Mesothelial cell of epicardium (in vitro differentiated cells): ENCODE measurements around the gene HEATR5A. TPM values are rescaled to one million over a fixed set of nuclear protein-coding genes. Genes with fewer than 3 reads are reported as not detected.

Experiments
- DNase-seq, 2 experiments: peaks; one replicate each; pipeline ENCODE4 v3.0.0; 2021; ENCODE audit warnings: low spot score in 2 of 2; ENCODE audit not compliant: unreplicated experiment in 2 of 2
- H3K27ac Mint-ChIP-seq: 2 replicates; pipeline ENCODE4 v1.8.0; 2021; ENCODE audit warnings: mixed read lengths
- H3K27me3 Mint-ChIP-seq: 2 replicates; pipeline ENCODE4 v1.8.0; 2021; ENCODE audit warnings: low read depth, mixed read lengths
- H3K36me3 Mint-ChIP-seq: 2 replicates; pipeline ENCODE4 v1.8.0; 2021; ENCODE audit warnings: mixed read lengths
- H3K4me1 Mint-ChIP-seq: 2 replicates; pipeline ENCODE4 v1.8.0; 2021; ENCODE audit warnings: mixed read lengths
- H3K4me3 Mint-ChIP-seq: 2 replicates; pipeline ENCODE4 v1.8.0; 2021; ENCODE audit warnings: mild to moderate bottlenecking, moderate library complexity, mixed read lengths
- H3K9me3 Mint-ChIP-seq: 2 replicates; pipeline ENCODE4 v1.8.0; 2021; ENCODE audit warnings: mixed read lengths
- total RNA-seq: library from RNA; stranded (reverse); gene quantifications from 3 replicates; pipeline ENCODE4 v1.2.1, GENCODE V29; 2021
- TF ChIP-seq, protein P1 (sequence below): fragments of 200-600 bp; sonication (generic); IDR thresholded peaks from one replicate; pipeline ENCODE4 v1.5.0; 2021; ENCODE audit warnings: antibody characterized with exemption; ENCODE audit not compliant: unreplicated experiment

HEATR5A gene
- total RNA-seq, 1 donor from 2014 or later: 21.5 TPM

DNA sequence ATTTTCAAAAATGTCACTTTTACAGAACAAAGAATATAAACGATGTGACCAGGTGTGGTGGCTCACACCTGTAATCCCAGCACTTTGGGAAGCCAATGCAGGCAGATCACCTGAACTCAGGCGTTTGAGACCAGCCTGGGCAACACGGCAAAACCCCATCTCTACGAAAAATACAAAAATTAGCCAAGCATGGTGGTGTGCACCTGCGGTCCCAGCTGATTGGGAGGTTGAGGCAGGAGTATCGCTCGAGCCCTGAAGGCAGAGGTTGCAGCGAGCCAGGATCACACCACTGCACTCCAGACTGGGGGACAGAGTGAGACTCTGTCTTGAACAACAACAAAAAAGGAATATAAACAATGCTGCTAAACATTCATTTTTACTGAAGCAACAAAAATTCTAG, 15.2 kb downstream of the HEATR5A start:
- no peak overlapping the region for H3K27ac Mint-ChIP-seq
- H3K36me3 Mint-ChIP-seq: peaks cover 4% of the 10 kb centered on the region

DNA sequence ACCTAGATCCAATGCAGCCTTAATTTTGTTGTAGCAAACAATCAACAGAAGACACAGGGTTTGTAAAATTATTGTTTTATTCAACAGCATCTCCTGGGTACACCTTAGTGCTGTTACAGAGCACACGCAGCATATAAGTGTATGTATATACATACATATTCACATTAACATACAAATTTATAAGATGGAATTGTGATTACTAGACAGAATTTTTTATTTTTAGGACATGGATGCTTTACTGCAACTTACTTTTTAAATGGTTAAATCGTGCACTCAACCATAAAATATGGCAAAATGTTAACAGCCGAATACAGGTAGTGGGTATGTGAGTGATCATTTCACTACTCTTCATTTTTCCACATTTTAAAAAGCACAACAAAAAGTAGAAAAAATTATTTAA, 16.6 kb downstream of the HEATR5A start:
- peaks cover 5% of the 10 kb centered on the region for H3K36me3 Mint-ChIP-seq
- no peak overlapping the region for H3K4me3 Mint-ChIP-seq
- H3K27me3 Mint-ChIP-seq: no peaks in the 10 kb centered on the region
- no peak overlapping the region for H3K27ac Mint-ChIP-seq
- DNase-seq: no peak
- no peaks in the 10 kb centered on the region for H3K9me3 Mint-ChIP-seq
- peaks cover 6% of the 10 kb centered on the region for H3K4me1 Mint-ChIP-seq
- TF ChIP-seq, protein P1, sequence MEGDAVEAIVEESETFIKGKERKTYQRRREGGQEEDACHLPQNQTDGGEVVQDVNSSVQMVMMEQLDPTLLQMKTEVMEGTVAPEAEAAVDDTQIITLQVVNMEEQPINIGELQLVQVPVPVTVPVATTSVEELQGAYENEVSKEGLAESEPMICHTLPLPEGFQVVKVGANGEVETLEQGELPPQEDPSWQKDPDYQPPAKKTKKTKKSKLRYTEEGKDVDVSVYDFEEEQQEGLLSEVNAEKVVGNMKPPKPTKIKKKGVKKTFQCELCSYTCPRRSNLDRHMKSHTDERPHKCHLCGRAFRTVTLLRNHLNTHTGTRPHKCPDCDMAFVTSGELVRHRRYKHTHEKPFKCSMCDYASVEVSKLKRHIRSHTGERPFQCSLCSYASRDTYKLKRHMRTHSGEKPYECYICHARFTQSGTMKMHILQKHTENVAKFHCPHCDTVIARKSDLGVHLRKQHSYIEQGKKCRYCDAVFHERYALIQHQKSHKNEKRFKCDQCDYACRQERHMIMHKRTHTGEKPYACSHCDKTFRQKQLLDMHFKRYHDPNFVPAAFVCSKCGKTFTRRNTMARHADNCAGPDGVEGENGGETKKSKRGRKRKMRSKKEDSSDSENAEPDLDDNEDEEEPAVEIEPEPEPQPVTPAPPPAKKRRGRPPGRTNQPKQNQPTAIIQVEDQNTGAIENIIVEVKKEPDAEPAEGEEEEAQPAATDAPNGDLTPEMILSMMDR: no peak

More for the DNA sequence above, 15.2 kb downstream of the HEATR5A start:
- H3K4me1 Mint-ChIP-seq: peaks cover 10% of the 10 kb centered on the region
- H3K4me3 Mint-ChIP-seq: no peak overlapping the region
- no peak for DNase-seq
- H3K27me3 Mint-ChIP-seq: no peaks in the 10 kb centered on the region
- TF ChIP-seq, protein P1: no peak
- H3K9me3 Mint-ChIP-seq: no peaks in the 10 kb centered on the region

DNA sequence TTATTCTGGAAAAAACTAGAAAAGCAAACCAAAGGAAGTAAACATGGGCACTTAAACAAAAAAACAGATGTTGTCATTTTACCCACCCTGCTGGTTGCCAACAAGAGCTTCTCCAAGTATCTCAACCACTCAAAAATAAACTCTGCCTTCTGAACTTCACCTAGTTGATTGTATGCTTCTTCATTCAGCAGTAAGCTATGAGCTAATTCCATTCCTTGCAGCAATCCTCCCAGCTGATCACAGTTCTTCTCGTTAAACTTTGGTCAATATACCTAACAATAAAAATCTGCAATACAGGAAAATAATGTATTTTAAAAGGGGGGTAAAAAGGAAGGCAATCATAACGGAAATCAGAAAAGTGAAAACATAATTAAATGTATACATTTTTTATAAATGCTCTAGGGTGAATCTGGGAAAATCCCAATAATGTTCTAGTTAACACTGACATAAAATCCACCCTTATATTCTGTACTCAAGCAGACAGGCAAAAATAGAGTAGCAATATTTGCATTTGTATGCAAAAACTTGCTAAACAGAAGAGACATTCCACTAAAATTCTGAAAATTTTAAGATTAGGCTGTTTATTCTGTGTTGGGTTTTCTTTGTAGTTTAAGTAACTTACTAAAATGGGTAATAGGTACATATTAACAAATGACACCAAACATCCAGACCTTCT, 17.4 kb downstream of the HEATR5A start:
- H3K4me1 Mint-ChIP-seq: peaks cover 6% of the 10 kb centered on the region
- TF ChIP-seq, protein P1: no peak

DNA sequence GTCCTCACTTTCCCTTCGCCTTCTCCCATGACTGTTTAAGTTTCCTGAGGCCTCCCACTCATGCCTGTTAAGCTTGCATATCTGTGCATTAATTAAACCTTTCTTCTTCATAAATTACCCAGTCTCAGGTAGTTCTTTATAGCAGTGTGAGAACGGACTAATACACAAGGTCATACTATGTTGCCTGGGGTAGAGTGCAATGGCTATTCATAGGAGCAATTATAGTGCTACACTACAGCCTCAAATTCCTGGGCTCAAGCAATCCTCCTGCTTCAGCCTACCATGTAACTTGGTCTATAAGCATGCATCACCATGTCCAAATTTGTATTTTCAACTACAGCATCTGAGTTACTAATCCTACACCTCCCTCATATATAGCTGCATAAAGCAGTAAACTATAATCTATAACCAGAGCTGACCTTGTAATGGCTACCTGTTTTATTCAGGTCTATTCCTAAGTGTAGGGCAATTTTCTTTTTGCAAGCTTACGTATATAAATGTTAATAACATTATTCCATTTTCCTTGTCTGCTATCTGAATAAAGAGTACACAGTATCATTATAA, 18.9 kb downstream of the HEATR5A start:
- no peaks in the 10 kb centered on the region for H3K9me3 Mint-ChIP-seq
- TF ChIP-seq, protein P1: no peak

More for the DNA sequence above, 17.4 kb downstream of the HEATR5A start:
- no peaks in the 10 kb centered on the region for H3K9me3 Mint-ChIP-seq
- peaks cover 7% of the 10 kb centered on the region for H3K36me3 Mint-ChIP-seq
- no peak overlapping the region for H3K4me3 Mint-ChIP-seq
- no peaks in the 10 kb centered on the region for H3K27me3 Mint-ChIP-seq
- no peak overlapping the region for H3K27ac Mint-ChIP-seq
- no peak for DNase-seq

DNA sequence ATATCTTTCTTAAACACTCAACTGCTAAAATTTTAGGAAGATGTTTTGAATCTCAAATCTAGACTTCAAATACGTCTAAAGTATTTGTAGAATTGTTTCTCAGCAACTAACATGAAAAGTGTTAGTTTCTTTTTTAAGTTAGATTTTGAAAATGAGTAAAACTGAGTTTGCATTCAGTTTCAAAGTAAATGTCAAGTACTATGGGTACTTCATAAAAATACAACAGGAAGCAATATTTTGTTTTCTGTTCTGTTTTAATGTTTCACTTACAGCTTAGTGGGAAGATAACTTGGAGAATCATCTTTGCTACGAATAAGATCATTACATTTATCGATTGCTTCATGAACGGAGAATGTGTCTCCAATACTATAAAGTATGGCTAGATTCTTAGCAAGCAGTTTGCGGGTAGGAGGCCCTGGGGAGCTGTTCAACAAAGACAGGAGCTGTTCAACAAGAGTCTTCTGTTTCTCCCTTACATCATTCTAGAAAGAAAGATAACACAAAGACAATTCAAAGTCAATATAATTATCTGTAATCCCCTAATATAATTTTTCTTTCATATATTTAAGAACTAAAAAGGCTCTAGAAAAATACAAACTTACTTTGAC, 20.2 kb downstream of the HEATR5A start:
- H3K4me1 Mint-ChIP-seq: no peaks in the 10 kb centered on the region
- H3K4me3 Mint-ChIP-seq: no peak overlapping the region
- DNase-seq: no peak
- TF ChIP-seq, protein P1: no peak
- no peaks in the 10 kb centered on the region for H3K9me3 Mint-ChIP-seq
- H3K27ac Mint-ChIP-seq: no peak overlapping the region
- no peaks in the 10 kb centered on the region for H3K27me3 Mint-ChIP-seq
- peaks cover 12% of the 10 kb centered on the region for H3K36me3 Mint-ChIP-seq

More for the DNA sequence above, 18.9 kb downstream of the HEATR5A start:
- no peak overlapping the region for H3K27ac Mint-ChIP-seq
- no peaks in the 10 kb centered on the region for H3K27me3 Mint-ChIP-seq
- DNase-seq: no peak
- H3K4me1 Mint-ChIP-seq: peaks cover 6% of the 10 kb centered on the region
- peaks cover 10% of the 10 kb centered on the region for H3K36me3 Mint-ChIP-seq
- no peak overlapping the region for H3K4me3 Mint-ChIP-seq
